UCSD-AML1 (cell line): ENCODE results near the gene FBXL17.

Experiments used
- DNase-seq: peaks from one replicate; lab custom pipeline; 2025; ENCODE audit not compliant: unreplicated experiment; lab: John Stamatoyannopoulos, UW

FBXL17 gene

DNA sequence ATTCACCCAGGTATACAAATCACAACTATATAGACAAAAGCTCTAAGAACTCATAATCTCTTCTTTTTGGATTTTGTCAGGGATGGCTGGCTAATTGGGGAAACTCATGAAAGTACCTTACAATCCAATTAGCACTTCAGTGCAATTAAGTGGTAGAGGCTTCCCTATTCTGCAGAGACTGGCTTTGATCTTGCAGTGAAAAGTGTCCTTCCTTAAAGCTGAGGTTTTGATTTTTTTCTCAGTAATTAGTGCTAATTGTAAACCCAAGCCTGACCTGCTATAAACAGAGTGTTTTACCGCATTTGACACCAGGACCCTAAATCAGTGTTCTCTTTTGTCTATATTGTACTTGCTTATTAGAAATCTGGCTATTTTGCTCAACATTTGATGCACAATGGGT is 417.2 kb downstream of the FBXL17 start:
- DNase-seq, result no peak

DNA sequence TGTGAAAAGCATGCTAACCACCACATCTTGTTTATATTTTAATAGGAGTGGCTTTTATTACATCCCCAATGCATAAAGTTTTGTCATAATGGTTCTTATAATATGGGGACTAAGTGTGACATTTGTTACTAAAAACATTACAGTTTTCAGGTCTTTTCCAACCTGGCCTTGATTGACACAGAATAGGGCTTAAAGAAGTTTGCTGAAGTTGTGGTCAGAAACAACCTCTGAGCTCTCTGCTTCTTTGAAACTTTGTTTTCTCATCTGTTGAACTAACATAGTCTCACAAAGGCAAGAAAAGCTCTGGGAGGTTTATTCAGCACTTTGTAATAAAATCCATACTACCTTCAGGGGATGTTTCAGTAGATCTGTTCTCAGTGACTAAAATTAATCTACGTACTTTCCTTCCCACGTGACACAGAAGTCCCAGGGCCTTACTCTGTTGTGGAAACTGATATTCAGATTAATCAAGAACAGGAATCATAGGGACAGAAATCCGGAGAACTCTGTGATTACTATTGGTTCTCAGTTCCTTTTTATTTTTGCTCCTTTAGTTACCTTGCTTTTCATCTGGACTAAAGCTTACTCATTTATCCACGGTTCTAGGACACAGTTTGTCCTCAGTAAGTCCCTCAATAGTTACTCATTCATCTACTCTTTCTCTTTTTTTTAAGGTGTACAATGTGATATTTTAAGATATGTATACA is 422.2 kb downstream of the FBXL17 start:
- no peak for DNase-seq

DNA sequence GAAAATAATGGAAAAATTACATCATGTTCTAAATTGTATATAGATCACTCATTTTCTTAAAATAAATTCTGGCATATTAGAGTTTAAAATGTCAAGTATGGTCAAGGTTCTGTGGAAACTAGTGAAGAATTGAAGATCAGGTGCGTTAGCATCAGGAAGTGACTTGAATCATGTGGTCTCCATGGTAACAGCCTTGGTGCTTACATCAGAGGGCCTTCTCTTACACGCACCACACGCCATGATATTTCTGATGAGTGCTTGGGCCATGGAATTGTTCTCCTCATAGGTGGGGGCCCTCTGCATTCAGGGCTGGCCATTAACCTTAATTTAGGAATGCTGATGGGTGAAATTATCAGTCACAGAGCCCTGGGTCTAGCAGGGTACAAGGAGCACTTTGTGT is 423.0 kb downstream of the FBXL17 start:
- no peak for DNase-seq

DNA sequence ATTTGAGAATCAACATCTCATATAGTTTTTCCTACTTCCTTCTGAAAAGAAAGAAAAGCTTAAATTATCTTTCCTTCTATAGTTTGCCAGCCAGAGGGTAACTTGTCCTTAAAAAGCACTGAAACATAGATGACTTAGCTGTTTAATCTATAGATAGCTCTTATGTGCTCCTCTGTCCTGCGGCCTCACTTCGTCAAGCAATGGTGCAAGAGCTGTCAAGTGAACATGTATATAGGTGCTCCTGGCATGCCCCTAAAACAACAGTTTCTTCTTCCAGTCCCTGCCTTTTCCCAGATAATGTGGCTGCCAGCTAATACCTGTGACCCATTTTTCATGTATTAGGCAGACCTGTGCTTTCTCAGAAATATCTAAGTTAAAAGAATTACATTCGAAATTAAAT is 423.5 kb downstream of the FBXL17 start:
- DNase-seq, result no peak

DNA sequence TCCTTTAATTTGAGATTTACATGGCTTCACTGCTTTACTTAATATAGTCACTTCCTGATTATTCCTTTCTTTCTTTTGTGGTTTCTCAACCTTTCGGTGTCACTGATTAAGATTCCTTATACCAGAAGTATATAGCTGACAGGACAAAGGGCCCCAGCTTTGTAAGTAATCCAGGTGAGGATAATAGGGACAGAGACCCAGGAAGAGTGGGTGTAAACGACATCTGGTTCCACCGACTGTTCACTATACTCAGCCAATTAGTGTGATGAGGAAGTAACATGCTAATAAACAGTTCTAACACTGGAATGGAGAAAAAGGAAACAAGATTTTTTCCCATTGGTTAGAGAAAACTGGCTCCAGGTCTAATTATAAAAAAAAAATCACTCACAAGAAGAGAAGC is 424.8 kb downstream of the FBXL17 start:
- no peak for DNase-seq

DNA sequence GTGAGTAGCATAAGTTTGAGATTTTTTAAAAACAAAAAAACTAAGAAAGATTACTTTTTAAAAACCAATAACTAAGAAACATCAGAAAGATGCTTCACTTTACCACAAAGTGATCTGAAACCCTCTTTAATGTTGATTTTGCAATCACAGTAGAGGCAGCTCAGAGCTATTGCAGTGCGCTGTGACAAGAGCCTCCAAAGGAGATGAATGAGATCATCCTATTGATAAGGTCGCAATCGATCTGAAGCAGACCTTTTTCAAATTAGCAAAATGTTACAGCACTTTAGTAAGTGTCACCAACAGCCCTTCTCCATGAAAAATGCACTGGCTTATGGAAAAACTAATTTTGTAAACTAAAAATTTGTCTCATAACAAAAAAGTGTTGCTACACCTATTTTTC is 426.6 kb downstream of the FBXL17 start:
- no peak for DNase-seq

DNA sequence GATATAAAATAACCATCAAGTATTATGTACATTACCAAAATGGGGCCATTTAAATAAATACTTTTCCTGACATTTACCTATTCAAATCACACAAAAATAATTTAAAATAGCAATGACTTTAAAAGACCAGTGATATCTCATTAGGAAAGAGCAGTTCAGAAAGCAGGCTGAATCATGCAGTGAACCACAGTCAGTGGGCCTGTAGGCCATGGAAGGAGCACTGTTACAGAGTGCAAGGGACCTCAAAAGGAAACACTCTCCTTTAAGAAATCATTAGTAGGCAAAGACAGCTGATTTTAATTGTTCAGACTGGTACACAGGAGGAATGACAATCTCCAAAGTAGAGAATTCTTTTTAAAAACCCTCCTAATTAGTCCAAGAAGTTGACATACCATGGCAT is 427.6 kb downstream of the FBXL17 start:
- no peak for DNase-seq

DNA sequence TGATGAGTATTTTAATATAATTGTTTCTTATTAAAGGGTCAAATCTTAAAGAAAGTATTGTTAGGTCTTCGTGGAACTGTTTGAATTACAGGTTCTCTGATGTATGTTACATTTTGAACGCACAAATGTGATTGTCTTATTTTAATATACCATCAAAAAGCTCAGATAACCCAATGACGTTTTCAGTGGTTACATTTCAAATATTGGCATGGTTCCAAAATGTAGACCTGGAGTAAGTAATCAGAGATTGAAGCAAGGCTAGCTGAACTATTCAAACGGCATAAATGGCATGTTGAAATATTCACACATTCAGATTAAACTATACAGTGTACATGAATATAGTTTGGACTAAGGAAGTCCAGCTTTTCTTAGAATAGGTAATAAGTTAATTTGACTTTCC is 429.4 kb downstream of the FBXL17 start:
- no peak for DNase-seq

DNA sequence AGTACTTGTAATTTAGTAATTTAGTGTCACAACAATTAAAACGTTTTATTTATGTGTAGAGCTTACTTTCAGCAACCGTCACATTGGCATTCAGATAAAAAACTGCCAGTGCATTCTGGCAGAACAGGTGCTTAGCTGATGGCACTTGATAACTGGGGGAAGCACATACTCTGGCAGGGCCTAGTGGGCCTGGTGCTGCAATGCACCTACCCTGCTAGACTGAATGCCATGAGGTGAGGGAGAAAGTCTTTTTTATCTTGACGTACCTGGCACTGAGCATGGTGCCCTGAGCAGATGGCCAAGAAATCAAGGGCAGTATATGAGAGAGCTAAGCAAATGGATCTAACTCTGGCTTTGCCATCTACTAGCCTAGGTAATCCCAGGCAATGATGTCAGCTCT is 430.6 kb downstream of the FBXL17 start:
- DNase-seq, result no peak

DNA sequence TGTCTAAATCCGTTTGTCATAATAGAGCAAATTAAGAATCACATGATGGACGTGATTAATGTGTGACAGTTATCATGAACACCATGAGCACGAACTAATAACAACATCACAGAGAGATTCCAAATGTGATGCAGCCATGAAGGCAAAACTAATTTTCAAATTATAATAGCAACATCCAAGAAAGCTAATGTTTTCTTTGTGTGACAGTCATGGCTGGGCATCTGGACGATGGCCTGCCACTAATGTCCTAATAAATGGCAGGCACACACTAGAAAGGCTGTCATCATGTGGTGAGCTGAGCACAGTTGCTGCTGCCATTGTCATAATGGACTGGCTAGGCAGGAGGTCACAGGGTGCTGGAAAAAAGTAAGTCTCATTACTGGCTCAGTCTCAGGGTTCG is 431.1 kb downstream of the FBXL17 start:
- DNase-seq, result no peak

DNA sequence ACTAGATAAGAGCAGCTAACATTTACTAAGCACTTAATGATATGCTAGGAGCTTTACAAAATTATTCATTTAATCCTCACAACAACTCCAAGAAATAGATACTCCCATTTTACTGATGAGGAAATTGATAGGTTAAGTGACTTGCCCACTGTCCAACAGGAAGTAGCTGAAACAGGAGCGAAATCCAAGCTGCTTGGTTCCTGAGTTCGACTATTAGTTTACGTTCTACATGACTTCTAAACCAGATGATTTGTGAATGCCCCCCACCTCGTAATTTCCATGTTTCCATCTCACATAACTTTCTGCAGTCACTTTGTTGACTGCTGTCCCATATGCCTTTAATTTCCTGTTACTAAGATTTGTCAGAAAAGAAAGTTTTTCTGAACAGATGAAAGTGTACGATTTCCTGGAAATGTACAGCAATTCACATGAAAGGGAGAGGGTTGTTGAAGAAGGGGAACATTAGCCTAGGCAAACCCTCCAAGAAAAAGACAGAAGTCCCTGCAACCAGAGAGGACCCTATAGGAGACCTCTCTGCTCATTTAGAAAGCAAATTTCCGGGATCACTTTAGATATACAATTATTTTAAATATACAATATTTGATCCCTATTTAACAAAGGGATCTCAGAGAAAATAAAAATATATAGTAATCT is 432.1 kb downstream of the FBXL17 start:
- no peak for DNase-seq

DNA sequence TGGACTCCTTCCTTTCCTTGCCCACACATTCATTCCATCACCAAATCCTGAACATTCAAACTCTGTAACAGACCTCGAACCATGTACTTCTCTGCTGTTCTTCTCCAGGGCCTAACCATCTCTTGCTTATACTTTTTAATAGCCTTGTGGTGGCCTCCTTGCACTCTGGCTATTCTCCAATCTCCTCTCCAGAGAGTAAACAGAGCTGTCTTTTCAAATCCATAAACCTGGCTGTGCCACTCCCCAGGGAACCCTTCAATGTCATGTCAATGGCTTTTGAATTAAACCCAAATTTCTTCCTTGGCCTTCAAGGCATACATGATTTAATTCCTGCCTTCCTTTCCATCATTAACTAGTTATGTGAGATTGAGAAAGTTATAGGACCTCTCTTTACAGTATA is 433.5 kb downstream of the FBXL17 start:
- DNase-seq, result no peak

DNA sequence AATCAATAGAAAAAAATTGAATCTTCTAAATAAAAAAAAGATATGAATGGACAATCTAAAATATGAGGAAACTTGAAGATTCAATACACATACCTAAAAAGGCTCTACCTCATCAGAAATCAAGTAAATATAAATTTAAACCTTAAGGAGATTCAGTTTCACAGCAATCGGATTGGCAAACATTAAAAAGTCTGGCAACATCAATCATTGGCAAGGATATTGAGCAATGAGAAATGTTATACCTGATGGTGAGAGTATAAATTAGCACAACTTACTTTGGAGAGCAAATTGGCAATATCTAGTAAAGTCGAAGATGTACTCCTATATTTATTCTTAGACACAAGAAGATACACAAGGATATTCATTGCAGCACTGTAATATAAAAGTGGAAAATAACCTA is 436.8 kb downstream of the FBXL17 start:
- no peak for DNase-seq

DNA sequence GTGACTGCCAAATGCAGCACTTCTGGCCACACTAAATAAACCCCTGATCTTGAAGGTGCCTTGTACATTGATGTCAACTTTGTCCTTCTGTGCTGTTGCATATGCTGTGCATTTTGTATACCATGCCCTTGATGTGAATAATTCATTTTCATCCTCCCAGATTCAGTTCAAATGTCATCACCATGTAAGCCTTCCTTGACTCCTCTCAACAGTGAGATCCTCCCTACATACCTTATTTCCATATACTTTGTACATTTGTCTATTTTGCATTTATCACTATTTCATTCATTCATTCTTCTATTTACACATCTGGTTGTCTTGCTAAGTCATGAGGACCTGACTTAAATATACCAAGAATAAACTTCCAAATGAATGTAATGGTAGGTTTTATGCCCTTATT is 438.0 kb downstream of the FBXL17 start:
- DNase-seq, result no peak

DNA sequence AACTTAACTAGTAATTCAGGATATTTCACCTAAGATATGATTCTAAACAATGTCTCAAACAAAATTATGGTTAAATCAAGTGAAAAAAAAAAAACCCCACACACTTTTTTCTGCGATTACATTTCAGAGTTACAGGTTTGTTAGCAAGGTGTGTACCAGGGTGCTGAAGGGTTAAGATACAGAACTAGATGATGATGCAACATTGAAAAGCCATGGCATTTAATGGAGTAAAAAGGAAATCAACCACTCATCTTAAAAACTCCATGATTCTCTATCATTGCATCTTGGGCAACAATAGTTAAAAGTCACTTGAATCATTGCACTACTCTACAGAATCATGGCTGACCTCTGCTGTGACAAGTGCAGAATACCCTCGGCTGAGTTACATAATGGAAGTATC is 440.9 kb downstream of the FBXL17 start:
- no peak for DNase-seq

DNA sequence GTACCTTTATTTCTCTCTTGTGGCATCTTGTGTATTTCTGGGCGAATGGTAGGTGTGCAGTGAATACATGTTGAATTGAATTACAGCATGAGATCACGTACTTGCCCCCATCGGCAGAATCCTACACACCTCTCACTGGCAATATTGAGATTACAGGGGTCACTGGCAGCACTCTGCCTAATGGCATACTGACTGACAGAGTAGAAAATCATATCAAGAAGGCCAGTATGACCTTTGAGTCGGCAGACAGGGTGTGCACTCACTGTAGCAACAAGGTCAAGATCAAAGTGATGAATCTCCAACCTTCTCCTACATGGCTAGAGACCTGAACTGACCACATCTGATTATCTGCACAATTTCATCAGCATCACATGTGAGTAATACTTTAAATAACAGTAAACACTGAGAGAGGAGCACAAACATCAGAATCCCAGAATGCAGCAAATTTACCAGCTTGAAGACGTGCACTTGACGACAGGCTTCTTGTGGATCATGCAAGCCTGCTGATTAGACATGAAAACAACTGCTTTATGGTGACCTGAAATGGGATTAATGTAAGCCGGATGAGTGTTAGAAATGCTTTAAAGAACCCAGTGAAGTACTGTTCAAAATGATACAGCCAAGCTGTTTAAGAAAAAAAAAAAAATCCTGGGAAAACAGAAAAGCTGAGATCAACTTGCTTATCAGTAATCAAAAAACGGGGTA is 444.1 kb downstream of the FBXL17 start:
- no peak for DNase-seq

DNA sequence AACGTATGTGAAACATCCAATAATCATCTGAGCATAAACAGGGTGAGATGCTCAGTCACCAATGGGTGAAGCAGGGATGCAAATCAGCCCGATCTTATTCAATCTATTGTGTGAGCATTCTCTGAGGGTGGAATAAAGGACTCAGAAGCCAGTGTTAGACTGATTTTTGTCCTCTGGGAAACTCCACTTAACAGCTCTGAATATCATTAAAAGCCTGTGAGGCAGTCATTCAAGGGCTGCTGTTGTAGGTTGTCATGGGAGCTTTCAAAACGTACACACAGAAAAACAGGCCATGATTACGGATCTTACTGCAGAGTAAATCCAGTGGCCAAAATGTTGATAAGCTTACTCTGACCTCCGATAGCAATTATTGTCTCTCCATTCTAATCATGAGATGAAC is 444.7 kb downstream of the FBXL17 start:
- DNase-seq, result no peak

DNA sequence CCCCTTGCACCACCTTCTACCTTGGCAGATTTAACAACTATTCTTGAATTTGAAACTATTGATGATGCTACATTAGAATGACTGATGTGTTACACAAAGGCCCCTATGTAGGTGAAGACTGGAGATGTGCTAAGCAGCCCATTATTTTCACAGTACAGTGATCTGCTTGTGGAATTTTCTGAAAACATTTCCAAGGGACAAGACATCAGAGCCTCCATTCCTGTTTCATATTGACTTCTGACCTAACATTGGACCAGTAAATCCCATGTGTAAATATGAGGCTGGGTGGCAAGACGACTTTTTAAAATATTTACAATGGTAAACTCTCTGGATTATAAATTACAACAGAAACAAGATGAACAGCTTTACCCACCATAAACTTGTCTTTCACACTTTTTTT is 445.4 kb downstream of the FBXL17 start:
- DNase-seq, result no peak

DNA sequence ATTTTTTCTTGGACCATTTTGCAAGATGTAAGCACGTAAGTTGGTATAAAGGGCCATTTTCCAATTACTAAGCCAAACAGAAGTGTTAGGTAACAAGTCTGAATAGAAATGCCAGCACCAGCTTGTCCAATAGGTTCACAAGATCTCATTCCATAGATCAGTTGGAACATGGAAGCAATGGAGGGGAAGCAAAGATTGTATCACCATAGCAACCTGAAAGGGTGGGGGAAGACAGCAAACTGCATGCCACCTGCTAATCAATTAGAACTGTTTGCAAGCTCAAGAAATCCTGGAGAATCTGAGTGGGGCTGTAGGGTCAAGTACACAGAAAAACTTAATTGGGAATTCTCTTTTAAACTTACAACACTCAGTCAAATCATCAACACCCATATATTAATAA is 446.3 kb downstream of the FBXL17 start:
- DNase-seq, result no peak

DNA sequence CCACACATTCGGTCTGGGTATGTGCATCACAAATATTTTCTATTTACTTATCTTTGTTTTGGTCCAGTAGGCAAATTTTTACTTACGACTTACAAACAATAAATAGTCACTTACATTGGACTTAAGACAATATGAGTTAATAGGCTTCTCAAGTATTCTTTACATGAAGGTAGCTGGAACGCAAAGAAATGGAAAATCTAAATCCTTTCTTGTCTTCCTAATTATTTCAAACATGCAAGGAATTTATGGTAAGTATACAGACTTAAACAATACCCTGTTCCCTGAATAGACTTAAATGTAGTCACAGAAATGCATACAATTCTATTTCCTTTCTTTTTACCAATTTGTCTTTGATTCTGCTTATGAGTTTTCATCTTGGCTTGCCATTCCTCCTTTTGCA is 448.6 kb downstream of the FBXL17 start:
- DNase-seq, result no peak

DNA sequence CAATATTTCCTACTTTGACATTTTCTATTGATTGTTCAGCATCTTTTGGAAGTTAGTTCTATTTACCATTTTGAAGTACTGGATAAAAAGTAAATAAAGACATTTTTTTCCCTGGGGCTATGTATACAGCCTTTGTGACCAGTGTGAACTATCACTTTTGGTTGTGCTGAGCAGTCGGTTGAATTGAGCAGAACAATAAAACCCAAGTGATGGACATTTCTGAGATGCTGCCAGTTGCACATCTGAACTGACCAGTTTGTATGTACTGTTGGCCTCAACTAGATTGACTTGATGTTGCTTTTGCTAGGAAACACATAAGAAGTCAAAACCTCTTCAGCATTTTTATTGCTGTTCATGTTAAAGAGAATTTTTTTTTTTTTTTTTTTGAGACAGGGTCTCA is 451.0 kb downstream of the FBXL17 start:
- DNase-seq, result no peak

DNA sequence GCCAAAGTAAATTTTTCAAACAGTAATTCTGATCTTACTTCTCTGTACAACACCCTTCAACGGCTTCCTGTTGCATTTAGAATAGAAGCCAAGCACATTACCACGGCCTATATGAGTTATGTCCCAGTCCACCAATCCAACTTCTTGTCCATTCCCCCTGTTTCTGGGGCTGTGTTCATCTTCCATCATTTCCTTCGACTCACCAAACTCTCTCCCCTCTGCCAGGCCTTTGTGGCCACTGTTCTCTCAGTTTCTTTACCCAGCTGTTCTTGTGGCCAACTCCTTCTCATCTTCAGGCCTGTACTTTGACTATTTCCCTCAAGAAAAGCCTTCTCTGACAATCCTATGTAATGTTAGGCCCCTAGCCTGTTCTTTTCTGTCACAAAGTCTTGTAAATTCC is 451.8 kb downstream of the FBXL17 start:
- DNase-seq, result no peak

DNA sequence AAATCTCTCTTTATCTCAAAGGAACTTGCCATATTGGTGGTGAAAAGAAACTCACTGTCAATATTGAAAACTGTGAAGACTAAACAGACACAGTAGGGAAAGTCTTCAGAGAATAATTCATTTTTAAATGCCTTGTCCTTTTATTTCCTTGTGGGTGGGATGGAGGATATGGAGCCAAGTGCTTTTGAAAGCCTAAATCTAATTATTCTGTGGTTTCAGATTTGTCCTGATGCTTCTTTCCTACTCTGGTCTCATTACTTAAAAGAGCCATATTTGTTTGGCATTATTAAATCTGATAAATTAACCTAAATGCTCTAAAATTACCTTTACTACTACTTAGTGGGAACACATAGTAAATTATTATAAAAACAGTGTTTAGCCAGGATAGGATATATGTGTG is 452.8 kb downstream of the FBXL17 start:
- DNase-seq, result no peak
